Subcutaneous abdominal adipose tissue (tissue), 5 donors: ENCODE measurements around the gene WWC1.

Experiments used
- H3K27ac ChIP-seq: one replicate; pipeline ENCODE4 v1.7.0; 2013; ENCODE audit warnings: low read depth, mild to moderate bottlenecking, inconsistent platforms, low read length, moderate library complexity
- H3K27me3 ChIP-seq, 5 donors: one replicate each; pipeline ENCODE4 v1.7.0; 2013; ENCODE audit warnings: low read length in 5 of 5, inconsistent platforms in 1 of 5; ENCODE audit not compliant: control insufficient read depth in 5 of 5, insufficient read depth in 4 of 5
- H3K36me3 ChIP-seq, 5 donors: one replicate each; pipeline ENCODE4 v1.7.0; 2013; ENCODE audit warnings: low read length in 5 of 5; ENCODE audit not compliant: control insufficient read depth in 5 of 5, insufficient read depth in 5 of 5
- H3K4me1 ChIP-seq, 5 donors: one replicate each; pipeline ENCODE4 v1.7.0; 2013; ENCODE audit warnings: low read length in 5 of 5, mild to moderate bottlenecking in 3 of 5, moderate library complexity in 1 of 5; ENCODE audit not compliant: control insufficient read depth in 5 of 5, insufficient read depth in 5 of 5
- H3K4me3 ChIP-seq, 5 donors: one replicate each; pipeline ENCODE4 v1.7.0; 2013; ENCODE audit warnings: low read length in 5 of 5, low read depth in 1 of 5
- H3K9ac ChIP-seq, 5 donors: one replicate each; pipeline ENCODE4 v1.7.0; 2013; ENCODE audit warnings: low read length in 5 of 5, mild to moderate bottlenecking in 4 of 5, moderate library complexity in 3 of 5
- H3K9me3 ChIP-seq, 5 donors: one replicate each; pipeline ENCODE4 v1.7.0; 2013; ENCODE audit warnings: low read length in 5 of 5; ENCODE audit not compliant: control insufficient read depth in 5 of 5
- donor health status: healthy.
- donor health status: healthy.
- donor health status: healthy.
- donor health status: healthy.
- donor health status: healthy.

WWC1 gene

DNA sequence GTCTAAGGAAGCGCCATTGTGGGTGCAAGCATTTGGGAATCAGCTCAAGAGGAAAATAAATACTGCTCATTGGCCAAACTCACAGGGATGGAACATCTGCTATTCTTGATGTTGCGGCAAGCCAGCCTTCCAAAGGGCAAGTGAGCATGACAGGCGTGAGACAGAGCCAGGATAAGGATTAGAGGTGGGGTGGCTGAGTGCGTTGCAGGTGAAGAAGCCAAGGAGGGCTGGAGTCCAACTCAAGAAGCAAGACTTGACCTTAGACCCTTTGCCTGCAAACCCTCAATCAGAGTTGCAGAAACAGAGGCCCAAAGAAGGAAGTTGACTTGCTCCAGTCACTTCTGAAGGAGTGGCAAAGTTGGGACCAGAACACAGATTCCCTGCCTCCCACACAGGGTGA, 79.4 kb downstream of the WWC1 start:
- Histone ChIP-seq H3K4me1 (peaks cover 0 to 3% (median 2%) of the 10 kb centered on the region in 5 donors), H3K36me3 (no peaks in the 10 kb centered on the region), H3K9me3 (no peaks in the 10 kb centered on the region), H3K27me3 (peaks cover 0 to 3% (median 0%) of the 10 kb centered on the region in 5 donors), H3K4me3 (no peak overlapping the region), H3K27ac (no peak overlapping the region), H3K9ac (no peak overlapping the region)

GRCh38 chr5:168372356-168372946, 81.0 kb downstream of the WWC1 start:
- no peaks in the 10 kb centered on the region for H3K36me3 ChIP-seq
- H3K4me3 ChIP-seq, result no peak overlapping the region
- no peaks in the 10 kb centered on the region for H3K4me1 ChIP-seq
- H3K9me3 ChIP-seq, result no peaks in the 10 kb centered on the region
- peaks cover 0 to 3% (median 0%) of the 10 kb centered on the region in 5 donors for H3K27me3 ChIP-seq
- no peak overlapping the region for H3K9ac ChIP-seq
- no peak overlapping the region for H3K27ac ChIP-seq

DNA sequence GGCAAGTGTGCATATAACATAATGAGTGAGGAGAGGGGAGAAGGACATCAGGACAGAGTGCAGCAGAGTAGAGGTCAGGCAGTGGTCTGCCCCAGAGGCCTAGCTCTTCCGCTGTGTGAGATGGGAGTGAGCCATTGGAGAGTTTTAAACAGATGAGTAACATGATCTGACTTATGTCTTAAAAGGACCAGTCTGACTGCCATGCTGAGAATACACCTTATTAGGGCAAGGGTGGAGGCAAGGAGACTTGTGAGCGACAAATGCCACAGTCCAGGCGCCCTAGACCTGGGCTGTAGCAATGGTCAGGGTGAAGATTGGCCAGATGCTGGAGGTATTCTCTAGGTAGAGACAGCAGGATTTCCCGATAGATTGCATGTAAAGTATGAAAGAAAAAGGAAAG, 83.1 kb downstream of the WWC1 start:
- no peak overlapping the region for H3K4me3 ChIP-seq
- H3K27ac ChIP-seq, result no peak overlapping the region
- H3K36me3 ChIP-seq, result no peaks in the 10 kb centered on the region
- no peak overlapping the region for H3K9ac ChIP-seq
- no peaks in the 10 kb centered on the region for H3K4me1 ChIP-seq
- no peaks in the 10 kb centered on the region for H3K9me3 ChIP-seq
- no peaks in the 10 kb centered on the region for H3K27me3 ChIP-seq

GRCh38 chr5:168375214-168375613, 83.8 kb downstream of the WWC1 start:
- H3K9me3 ChIP-seq, result no peaks in the 10 kb centered on the region
- no peaks in the 10 kb centered on the region for H3K27me3 ChIP-seq
- H3K4me3 ChIP-seq, result no peak overlapping the region
- H3K27ac ChIP-seq, result no peak overlapping the region
- no peaks in the 10 kb centered on the region for H3K36me3 ChIP-seq
- H3K9ac ChIP-seq, result no peak overlapping the region
- no peaks in the 10 kb centered on the region for H3K4me1 ChIP-seq

GRCh38 chr5:168377525-168377924, 86.1 kb downstream of the WWC1 start:
- no peaks in the 10 kb centered on the region for H3K27me3 ChIP-seq

GRCh38 chr5:168378741-168379140, 87.3 kb downstream of the WWC1 start:
- Histone ChIP-seq H3K4me1 (no peaks in the 10 kb centered on the region), H3K27me3 (no peaks in the 10 kb centered on the region), H3K27ac (no peak overlapping the region)

More at GRCh38 chr5:168377525-168377924, 86.1 kb downstream of the WWC1 start:
- H3K9me3 ChIP-seq, result no peaks in the 10 kb centered on the region
- no peak overlapping the region for H3K4me3 ChIP-seq
- no peaks in the 10 kb centered on the region for H3K4me1 ChIP-seq
- H3K9ac ChIP-seq, result no peak overlapping the region
- H3K36me3 ChIP-seq, result no peaks in the 10 kb centered on the region
- H3K27ac ChIP-seq, result no peak overlapping the region

GRCh38 chr5:168382421-168382820, 91.0 kb downstream of the WWC1 start:
- H3K36me3 ChIP-seq, result no peaks in the 10 kb centered on the region
- no peaks in the 10 kb centered on the region for H3K4me1 ChIP-seq
- H3K27me3 ChIP-seq, result no peaks in the 10 kb centered on the region
- H3K9ac ChIP-seq, result no peak overlapping the region
- H3K4me3 ChIP-seq, result no peak overlapping the region
- no peak overlapping the region for H3K27ac ChIP-seq
- H3K9me3 ChIP-seq, result peaks cover 0 to 9% (median 7%) of the 10 kb centered on the region in 5 donors

More at GRCh38 chr5:168378741-168379140, 87.3 kb downstream of the WWC1 start:
- H3K36me3 ChIP-seq, result no peaks in the 10 kb centered on the region
- H3K9me3 ChIP-seq, result no peaks in the 10 kb centered on the region
- H3K4me3 ChIP-seq, result no peak overlapping the region
- H3K9ac ChIP-seq, result no peak overlapping the region

DNA sequence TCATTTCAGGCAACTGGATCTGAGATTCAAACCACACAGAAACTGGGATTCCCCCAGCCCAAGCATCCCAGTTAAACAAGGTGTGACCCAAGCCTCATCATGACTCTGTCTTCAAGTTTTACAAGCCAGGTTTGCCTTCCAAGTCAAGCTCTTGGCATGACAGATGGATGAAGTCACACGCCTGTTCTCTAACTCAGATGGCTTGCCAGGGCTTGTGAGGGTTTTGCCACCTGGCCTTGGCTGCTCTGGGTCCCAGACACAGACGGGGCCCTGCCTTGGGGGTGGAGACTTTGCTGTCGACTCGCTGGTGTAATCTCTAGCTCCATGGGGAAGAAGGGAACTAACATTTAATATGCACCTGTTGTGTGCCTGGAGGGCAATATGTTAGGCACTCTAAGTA, 99.0 kb downstream of the WWC1 start:
- H3K9me3 ChIP-seq, result peaks cover 2 to 7% (median 6%) of the 10 kb centered on the region in 5 donors
- no peak overlapping the region for H3K4me3 ChIP-seq
- H3K4me1 ChIP-seq, result no peaks in the 10 kb centered on the region
- no peak overlapping the region for H3K9ac ChIP-seq
- H3K36me3 ChIP-seq, result no peaks in the 10 kb centered on the region
- no peak overlapping the region for H3K27ac ChIP-seq
- no peaks in the 10 kb centered on the region for H3K27me3 ChIP-seq

DNA sequence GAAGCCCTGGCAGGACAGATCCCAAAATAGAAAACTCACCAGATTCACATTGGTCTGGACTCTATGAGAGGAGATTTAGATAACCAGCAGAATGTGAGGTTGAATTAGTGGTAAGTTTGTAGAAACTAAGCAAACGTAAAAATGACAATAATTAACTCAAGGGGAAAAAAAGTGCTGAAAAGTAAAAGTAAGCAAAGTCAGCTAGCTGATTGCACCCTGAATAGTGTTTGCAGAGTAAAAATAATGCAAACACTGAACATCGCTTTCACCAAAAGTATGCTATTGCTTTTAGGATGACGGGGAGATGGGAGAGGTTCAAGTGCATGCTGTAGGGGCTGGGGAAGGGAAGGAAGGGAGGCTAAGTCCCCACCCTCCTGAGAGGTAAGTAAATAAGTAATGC, 102.3 kb downstream of the WWC1 start:
- H3K27ac ChIP-seq, result no peak overlapping the region

DNA sequence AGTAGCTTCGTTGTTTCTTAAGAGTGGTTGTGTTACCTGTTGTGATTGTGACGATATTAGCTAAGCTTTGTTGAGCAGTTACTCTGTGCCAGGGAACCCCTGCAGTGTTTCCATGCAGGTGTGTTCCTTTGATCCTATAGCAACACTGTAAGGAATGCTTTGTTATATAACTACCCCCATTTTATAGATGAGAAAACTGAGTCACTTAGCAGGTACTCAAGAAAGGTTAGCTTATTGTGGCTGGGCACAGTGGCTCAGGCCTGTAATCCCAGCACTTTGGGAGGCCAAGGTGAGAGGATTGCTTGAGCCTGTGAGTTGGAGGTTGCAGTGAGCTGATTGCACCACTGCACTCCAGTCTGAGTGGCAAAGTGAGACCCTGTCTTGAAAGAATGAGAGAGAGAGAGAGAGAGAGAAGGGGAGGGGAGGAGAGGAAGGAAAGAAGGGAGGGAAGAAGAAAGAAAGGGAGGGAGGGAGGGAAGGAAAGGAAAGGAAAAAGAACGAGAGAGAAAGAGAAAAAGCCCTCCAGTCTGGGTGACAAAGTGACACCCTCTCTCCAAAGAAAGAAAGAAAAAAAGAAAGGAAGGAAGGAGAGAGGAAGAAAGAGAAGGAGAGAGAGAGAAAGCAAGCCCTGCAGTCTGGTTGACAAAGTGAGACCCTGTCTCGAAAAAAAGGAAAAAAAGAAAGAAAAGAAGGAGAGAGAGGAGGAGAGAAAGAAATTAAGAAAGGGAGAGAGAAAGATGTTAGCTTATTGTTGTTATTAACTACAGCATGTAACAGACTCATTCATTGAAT, 109.2 kb downstream of the WWC1 start:
- Histone ChIP-seq H3K9ac (no peak overlapping the region), H3K4me1 (no peaks in the 10 kb centered on the region), H3K9me3 (no peaks in the 10 kb centered on the region), H3K27me3 (no peaks in the 10 kb centered on the region), H3K36me3 (no peaks in the 10 kb centered on the region), H3K27ac (no peak overlapping the region), H3K4me3 (no peak overlapping the region)

More for the DNA sequence above, 102.3 kb downstream of the WWC1 start:
- no peaks in the 10 kb centered on the region for H3K4me1 ChIP-seq
- no peak overlapping the region for H3K4me3 ChIP-seq
- H3K9ac ChIP-seq, result no peak overlapping the region
- H3K9me3 ChIP-seq, result peaks cover 2 to 7% (median 6%) of the 10 kb centered on the region in 5 donors
- no peaks in the 10 kb centered on the region for H3K36me3 ChIP-seq
- no peaks in the 10 kb centered on the region for H3K27me3 ChIP-seq
